NT2/D1 (cell line): ENCODE measurements around the gene PKNOX2.

Experiments used
- DNase-seq: peaks from one replicate; pipeline ENCODE4 v3.0.0-alpha.2; 2011; ENCODE audit warnings: low read depth, low spot score
- H3K27me3 ChIP-seq: 2 replicates; pipeline ENCODE4 v1.6.0; 2011; ENCODE audit warnings: mild to moderate bottlenecking; ENCODE audit not compliant: insufficient read length, insufficient read depth
- H3K36me3 ChIP-seq: 2 replicates; pipeline ENCODE4 v1.6.1; 2011; ENCODE audit warnings: mild to moderate bottlenecking, low read length, mixed read lengths; ENCODE audit not compliant: insufficient read depth, insufficient read length
- H3K4me1 ChIP-seq: 2 replicates; pipeline ENCODE4 v1.5.1; 2011; ENCODE audit not compliant: insufficient read depth, insufficient read length
- H3K4me3 ChIP-seq: 2 replicates; pipeline ENCODE4 v1.5.1; 2011; ENCODE audit warnings: low read depth; ENCODE audit not compliant: insufficient read length
- H3K9ac ChIP-seq: 2 replicates; pipeline ENCODE4 v1.6.0; 2011; ENCODE audit warnings: low read depth; ENCODE audit not compliant: insufficient read length
- H3K9me3 ChIP-seq: 2 replicates; pipeline ENCODE4 v1.5.1; 2011; ENCODE audit warnings: mild to moderate bottlenecking, low read length; ENCODE audit not compliant: insufficient read depth
- SUZ12 ChIP-seq: IDR thresholded peaks from 2 replicates; pipeline ENCODE4 v1.6.1; 2011; ENCODE audit not compliant: insufficient read length, insufficient read depth; ENCODE audit errors: extremely low read depth
- YY1 ChIP-seq: IDR thresholded peaks from 2 replicates; pipeline ENCODE4 v1.6.1; 2011; ENCODE audit not compliant: insufficient read length, insufficient read depth
- ZNF274 ChIP-seq: IDR thresholded peaks from 2 replicates; pipeline ENCODE4 v1.6.1; 2011; ENCODE audit warnings: mild to moderate bottlenecking, low read depth, low read length

The PKNOX2 gene

DNA sequence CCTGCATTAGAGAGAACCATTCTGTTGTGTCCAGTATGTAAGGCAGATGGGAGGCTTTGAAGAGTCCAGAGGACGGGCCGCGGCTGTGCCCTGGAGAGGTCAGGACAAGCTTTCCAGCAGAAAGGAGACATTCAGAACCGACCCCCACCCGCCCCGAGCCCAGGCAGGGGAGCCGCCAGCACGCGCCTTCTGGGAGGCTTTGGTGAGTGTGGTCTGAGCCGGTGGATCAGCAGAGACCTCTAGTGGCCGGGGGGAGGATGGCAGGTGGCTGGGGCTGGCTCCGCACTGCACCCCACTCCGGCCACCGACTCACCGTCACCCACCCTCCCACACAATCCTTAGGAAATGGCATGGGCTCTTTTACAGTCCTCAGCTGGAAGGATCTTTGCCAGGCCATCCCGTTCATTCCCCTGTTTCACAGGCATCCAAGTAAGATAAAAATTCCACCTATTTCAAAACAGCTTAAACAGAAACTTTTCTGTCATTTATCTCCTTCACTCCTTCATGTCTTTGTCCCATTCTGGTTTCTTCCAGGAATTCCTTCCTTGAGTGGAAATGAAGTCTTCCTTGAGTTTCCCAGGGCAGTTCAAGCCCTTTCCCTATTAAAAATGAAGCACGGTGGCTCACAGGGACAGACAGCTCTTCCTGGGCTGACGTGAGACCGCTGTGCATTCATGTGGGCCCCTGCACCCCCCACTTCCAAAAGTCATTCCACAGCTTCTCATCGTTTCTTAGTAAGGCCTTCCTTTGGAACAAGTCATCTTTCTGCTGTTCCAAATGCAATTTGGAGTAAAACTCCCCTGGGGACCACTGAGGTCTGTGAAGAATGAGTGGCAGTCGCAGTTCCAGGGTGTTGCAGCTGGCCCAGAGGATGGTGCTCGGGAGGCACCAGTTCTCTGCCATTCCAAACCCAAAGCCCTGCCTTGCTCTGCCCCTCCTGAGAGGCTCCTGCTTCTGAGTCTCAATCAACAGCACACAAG, 240.6 kb downstream of the PKNOX2 start:
- no peak for DNase-seq
- Histone ChIP-seq H3K4me3 (no peak overlapping the region), H3K36me3 (no peaks in the 10 kb centered on the region), H3K4me1 (peaks cover 23% of the 10 kb centered on the region), H3K27me3 (no peaks in the 10 kb centered on the region), H3K9me3 (no peaks in the 10 kb centered on the region), H3K9ac (peak overlapping the region; percentile 39)
- no peak for TF ChIP-seq YY1

- Histone ChIP-seq H3K27me3 (no peaks in the 10 kb centered on the region), H3K4me1 (peaks cover 17% of the 10 kb centered on the region), H3K9me3 (no peaks in the 10 kb centered on the region), H3K9ac (no peak overlapping the region), H3K4me3 (no peak overlapping the region), H3K36me3 (no peaks in the 10 kb centered on the region)
- DNase-seq: no peak
- no peak for TF ChIP-seq ZNF274
- TF ChIP-seq SUZ12: no peak
- TF ChIP-seq YY1: no peak
Observed at GRCh38 chr11:125407046-125407445, 242.5 kb downstream of the PKNOX2 start.

DNA sequence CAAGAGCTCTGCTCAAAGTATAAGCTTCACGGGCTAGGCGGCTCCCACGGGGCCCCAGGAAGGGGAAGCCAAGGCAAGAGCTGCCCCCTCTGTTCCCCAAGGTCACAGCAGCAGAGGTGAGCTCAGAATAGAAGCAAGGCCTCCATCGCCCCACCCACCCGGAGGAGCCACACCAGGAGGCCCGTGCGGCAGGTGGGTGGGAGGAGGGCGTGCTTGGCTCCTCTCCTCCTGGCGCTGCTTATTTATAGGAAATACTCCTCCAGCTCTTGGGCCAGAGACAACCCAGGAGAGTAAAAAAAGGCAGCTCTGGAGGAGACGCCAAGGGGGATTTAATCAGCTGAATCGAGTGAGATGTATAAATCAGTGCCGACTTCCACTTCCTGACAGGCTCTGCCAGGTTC, 243.8 kb downstream of the PKNOX2 start:
- TF ChIP-seq ZNF274 (no peak), SUZ12 (no peak), YY1 (no peak)
- no peaks in the 10 kb centered on the region for H3K27me3 ChIP-seq
- H3K9me3 ChIP-seq: no peaks in the 10 kb centered on the region
- no peak overlapping the region for H3K9ac ChIP-seq
- peaks cover 17% of the 10 kb centered on the region for H3K4me1 ChIP-seq
- H3K4me3 ChIP-seq: no peak overlapping the region
- DNase-seq: no peak
- no peaks in the 10 kb centered on the region for H3K36me3 ChIP-seq

- H3K9me3 ChIP-seq: no peaks in the 10 kb centered on the region
- peaks cover 8% of the 10 kb centered on the region for H3K4me1 ChIP-seq
- no peaks in the 10 kb centered on the region for H3K27me3 ChIP-seq
- H3K36me3 ChIP-seq: no peaks in the 10 kb centered on the region
- no peak overlapping the region for H3K4me3 ChIP-seq
- peak; percentile 72 for DNase-seq
- H3K9ac ChIP-seq: no peak overlapping the region
- no peak for TF ChIP-seq SUZ12
- no peak for TF ChIP-seq ZNF274
- no peak for TF ChIP-seq YY1
Observed at GRCh38 chr11:125410091-125410490, 245.5 kb downstream of the PKNOX2 start.

- Histone ChIP-seq H3K4me3 (no peak overlapping the region), H3K9me3 (no peaks in the 10 kb centered on the region), H3K9ac (no peak overlapping the region), H3K27me3 (no peaks in the 10 kb centered on the region), H3K36me3 (no peaks in the 10 kb centered on the region), H3K4me1 (peaks cover 8% of the 10 kb centered on the region)
- TF ChIP-seq SUZ12: no peak
- no peak for TF ChIP-seq YY1
- no peak for TF ChIP-seq ZNF274
- no peak for DNase-seq
Observed at GRCh38 chr11:125412177-125412496, 247.6 kb downstream of the PKNOX2 start.

DNA sequence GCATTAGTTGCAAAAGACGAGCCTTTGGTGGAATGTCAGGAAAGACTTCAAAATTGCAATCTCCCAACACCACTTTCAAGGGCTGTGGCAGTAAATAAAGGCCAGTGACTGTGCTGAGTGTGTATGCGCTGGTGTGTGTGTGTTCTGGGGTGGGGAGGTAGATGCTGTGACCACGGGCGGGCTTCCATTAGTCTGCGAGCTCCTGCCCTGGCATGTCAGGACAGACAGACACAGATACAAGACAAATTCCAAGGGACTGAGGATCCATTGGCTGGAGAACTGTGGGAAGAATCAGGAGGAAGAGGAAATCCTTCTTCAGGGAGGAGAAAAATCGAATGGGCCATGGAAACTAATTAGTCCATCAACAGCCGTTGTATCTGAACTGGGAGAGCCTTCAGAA, 248.0 kb downstream of the PKNOX2 start:
- H3K27me3 ChIP-seq: no peaks in the 10 kb centered on the region
- H3K4me3 ChIP-seq: no peak overlapping the region
- TF ChIP-seq SUZ12 (no peak), ZNF274 (no peak), YY1 (no peak)
- H3K9me3 ChIP-seq: no peaks in the 10 kb centered on the region
- H3K36me3 ChIP-seq: no peaks in the 10 kb centered on the region
- peaks cover 8% of the 10 kb centered on the region for H3K4me1 ChIP-seq
- DNase-seq: no peak
- no peak overlapping the region for H3K9ac ChIP-seq

GRCh38 chr11:125413226-125413625, 248.7 kb downstream of the PKNOX2 start:
- H3K36me3 ChIP-seq: no peaks in the 10 kb centered on the region
- no peak for TF ChIP-seq ZNF274
- no peak for TF ChIP-seq YY1
- no peak for TF ChIP-seq SUZ12

GRCh38 chr11:125414121-125414520, 249.6 kb downstream of the PKNOX2 start:
- no peak for TF ChIP-seq YY1
- TF ChIP-seq ZNF274: no peak
- TF ChIP-seq SUZ12: no peak
- Histone ChIP-seq H3K4me1 (peaks cover 8% of the 10 kb centered on the region), H3K4me3 (no peak overlapping the region), H3K36me3 (no peaks in the 10 kb centered on the region), H3K9me3 (no peaks in the 10 kb centered on the region), H3K27me3 (no peaks in the 10 kb centered on the region), H3K9ac (no peak overlapping the region)
- no peak for DNase-seq

More at GRCh38 chr11:125413226-125413625, 248.7 kb downstream of the PKNOX2 start:
- DNase-seq: no peak
- Histone ChIP-seq H3K4me1 (peaks cover 9% of the 10 kb centered on the region), H3K4me3 (no peak overlapping the region), H3K27me3 (no peaks in the 10 kb centered on the region), H3K9me3 (no peaks in the 10 kb centered on the region), H3K9ac (no peak overlapping the region)
